Transverse colon (tissue), 4 donors: ENCODE measurements around the gene ZNF618.

Source experiments
- POLR2A ChIP-seq: fragments of 450-650 bp; IDR thresholded peaks from one replicate; pipeline ENCODE4 v1.6.1; 2016; ENCODE audit warnings: antibody characterized with exemption, mild to moderate bottlenecking, moderate library complexity
- POLR2AphosphoS5 ChIP-seq, 3 donors: sonication (generic); formaldehyde crosslinking; IDR thresholded peaks; one replicate each; pipeline ENCODE4 v1.6.1; 2016; ENCODE audit warnings: antibody characterized with exemption in 3 of 3
- TF ChIP-seq, protein P1 (sequence below), 5 experiments: fragments of 200-600 bp in 3 of 5; fragments of 450-650 bp in 2 of 5; sonication (generic) in 3 of 5; IDR thresholded peaks; 1 replicate in 2 of 5; 2 replicates in 3 of 5; pipeline ENCODE4 v1.5.1; 2016 to 2017; ENCODE audit warnings: antibody characterized with exemption in 5 of 5, inconsistent platforms in 3 of 5, mild to moderate bottlenecking in 2 of 5, moderate library complexity in 1 of 5

DNA sequence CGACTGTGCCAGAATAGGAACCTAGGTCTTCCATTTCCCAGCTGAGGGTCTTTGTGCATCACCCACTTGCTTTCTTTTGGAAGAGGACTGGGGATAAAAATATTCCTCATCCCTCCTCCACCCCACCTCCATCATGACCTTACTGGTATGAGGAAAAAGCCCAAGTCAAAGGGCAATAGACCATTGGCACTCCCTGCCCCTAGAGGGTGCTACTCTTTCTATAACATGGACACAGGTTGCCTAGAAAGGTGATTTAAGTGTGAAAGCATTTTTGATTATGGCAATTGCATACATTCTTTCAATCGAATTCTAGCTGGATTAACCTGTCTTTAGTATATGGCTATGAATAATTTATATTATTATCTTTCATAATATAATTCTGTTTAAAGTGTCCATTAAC is 22.8 kb upstream of the ZNF618 start:
- TF ChIP-seq, protein P1, sequence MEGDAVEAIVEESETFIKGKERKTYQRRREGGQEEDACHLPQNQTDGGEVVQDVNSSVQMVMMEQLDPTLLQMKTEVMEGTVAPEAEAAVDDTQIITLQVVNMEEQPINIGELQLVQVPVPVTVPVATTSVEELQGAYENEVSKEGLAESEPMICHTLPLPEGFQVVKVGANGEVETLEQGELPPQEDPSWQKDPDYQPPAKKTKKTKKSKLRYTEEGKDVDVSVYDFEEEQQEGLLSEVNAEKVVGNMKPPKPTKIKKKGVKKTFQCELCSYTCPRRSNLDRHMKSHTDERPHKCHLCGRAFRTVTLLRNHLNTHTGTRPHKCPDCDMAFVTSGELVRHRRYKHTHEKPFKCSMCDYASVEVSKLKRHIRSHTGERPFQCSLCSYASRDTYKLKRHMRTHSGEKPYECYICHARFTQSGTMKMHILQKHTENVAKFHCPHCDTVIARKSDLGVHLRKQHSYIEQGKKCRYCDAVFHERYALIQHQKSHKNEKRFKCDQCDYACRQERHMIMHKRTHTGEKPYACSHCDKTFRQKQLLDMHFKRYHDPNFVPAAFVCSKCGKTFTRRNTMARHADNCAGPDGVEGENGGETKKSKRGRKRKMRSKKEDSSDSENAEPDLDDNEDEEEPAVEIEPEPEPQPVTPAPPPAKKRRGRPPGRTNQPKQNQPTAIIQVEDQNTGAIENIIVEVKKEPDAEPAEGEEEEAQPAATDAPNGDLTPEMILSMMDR (IDR thresholded peaks at IDR 0.05): peak; percentile 29 to 52 (median 44)
- TF ChIP-seq POLR2A: no peak
- TF ChIP-seq POLR2AphosphoS5 (IDR thresholded peaks at IDR 0.05): no peak
